ENCODE results near the gene ISM1. TPM values are rescaled to one million over a fixed set of nuclear protein-coding genes. Genes with fewer than 3 reads are reported as not detected.

Gene ISM1
- polyA plus RNA-seq, 12 donors: 0.92 to 9.5 (median 2.0) TPM; not detected in 2

- DNase-seq: peak; percentile 6
Observed at GRCh38 chr20:13344671-13345070, 123.6 kb downstream of the ISM1 start.

GRCh38 chr20:13348311-13349234 is 127.5 kb downstream of the ISM1 start:
- peak; percentile 10 for DNase-seq

- no peak for DNase-seq
Observed at GRCh38 chr20:13349235-13349604, 128.1 kb downstream of the ISM1 start.

Other genes starting within 250 kb of the ISM1 start
- 10 to 100 TPM in 1 of 12 donors, 1 to 10 TPM in 10, not detected in 1; 1.6 to 10.7 (median 3.1) TPM for gene SPTLC3, start 212.3 kb upstream of the ISM1 start, polyA plus RNA-seq (ENCODE audit: insufficient read length in 12 of 12)

Data from muscle of arm (tissue), 12 donors.